ENCODE data around the gene IGSF9.

- TF ChIP-seq CTCF (IDR thresholded peaks at IDR 0.05; ENCODE audit: insufficient read depth, low read length, poor library complexity, severe bottlenecking) (no peak), EZH2phosphoT487 (conservative IDR thresholded peaks at IDR 0.05; ENCODE audit: low read length) (no peak)
Measured at GRCh38 chr1:159895286-159895685, 50.1 kb downstream of the IGSF9 start.

All from SU-DHL-6 (cell line).